ENCODE results near the gene GLI3.

DNA sequence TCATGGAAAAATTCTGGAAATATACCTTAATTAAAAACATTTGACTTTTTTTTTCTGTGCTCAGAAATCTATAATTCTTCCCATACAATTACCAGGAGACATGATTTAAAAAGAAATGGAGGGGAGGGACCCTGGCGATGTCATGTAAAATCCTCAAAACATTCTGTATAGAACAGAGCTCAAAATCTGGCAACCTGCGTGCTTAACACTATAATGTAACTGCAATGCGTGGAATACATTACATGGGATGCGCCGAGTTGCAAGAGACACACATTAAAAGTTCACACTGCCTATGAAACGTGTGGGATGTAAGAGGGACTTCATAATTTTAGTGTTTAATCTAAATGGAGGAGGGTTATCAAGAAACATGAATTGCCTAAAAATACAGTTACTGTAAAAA lies 215.0 kb downstream of the GLI3 start:
- TF ChIP-seq, protein P1, sequence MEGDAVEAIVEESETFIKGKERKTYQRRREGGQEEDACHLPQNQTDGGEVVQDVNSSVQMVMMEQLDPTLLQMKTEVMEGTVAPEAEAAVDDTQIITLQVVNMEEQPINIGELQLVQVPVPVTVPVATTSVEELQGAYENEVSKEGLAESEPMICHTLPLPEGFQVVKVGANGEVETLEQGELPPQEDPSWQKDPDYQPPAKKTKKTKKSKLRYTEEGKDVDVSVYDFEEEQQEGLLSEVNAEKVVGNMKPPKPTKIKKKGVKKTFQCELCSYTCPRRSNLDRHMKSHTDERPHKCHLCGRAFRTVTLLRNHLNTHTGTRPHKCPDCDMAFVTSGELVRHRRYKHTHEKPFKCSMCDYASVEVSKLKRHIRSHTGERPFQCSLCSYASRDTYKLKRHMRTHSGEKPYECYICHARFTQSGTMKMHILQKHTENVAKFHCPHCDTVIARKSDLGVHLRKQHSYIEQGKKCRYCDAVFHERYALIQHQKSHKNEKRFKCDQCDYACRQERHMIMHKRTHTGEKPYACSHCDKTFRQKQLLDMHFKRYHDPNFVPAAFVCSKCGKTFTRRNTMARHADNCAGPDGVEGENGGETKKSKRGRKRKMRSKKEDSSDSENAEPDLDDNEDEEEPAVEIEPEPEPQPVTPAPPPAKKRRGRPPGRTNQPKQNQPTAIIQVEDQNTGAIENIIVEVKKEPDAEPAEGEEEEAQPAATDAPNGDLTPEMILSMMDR (IDR thresholded peaks at IDR 0.05), result no peak
- no peak for TF ChIP-seq POLR2A (IDR thresholded peaks at IDR 0.05)
